ENCODE data around the gene GSTM5.

GSTM5 gene

GRCh38 chr1:109717729-109718128 is 5.7 kb downstream of the GSTM5 start:
- H3K36me3 ChIP-seq (ENCODE audit: control insufficient read depth, insufficient read depth, low read length): no peaks in the 10 kb centered on the region
- H3K4me3 ChIP-seq (ENCODE audit: low read depth, low read length): no peak overlapping the region
- H3K27ac ChIP-seq (ENCODE audit: low read depth, low read length): no peak overlapping the region
- H3K4me1 ChIP-seq (ENCODE audit: control insufficient read depth, insufficient read depth, low read length): no peaks in the 10 kb centered on the region
- no peak overlapping the region for H3K9ac ChIP-seq (ENCODE audit: low read length)
- H3K27me3 ChIP-seq (ENCODE audit: control insufficient read depth, insufficient read depth, low read length): no peaks in the 10 kb centered on the region
- H3K9me3 ChIP-seq (ENCODE audit: control insufficient read depth, insufficient read depth, low read depth, low read length): no peaks in the 10 kb centered on the region

GRCh38 chr1:109718495-109718894 is 6.4 kb downstream of the GSTM5 start:
- Histone ChIP-seq H3K27ac (ENCODE audit: low read depth, low read length) (no peak overlapping the region), H3K9me3 (ENCODE audit: control insufficient read depth, insufficient read depth, low read depth, low read length) (no peaks in the 10 kb centered on the region), H3K4me1 (ENCODE audit: control insufficient read depth, insufficient read depth, low read length) (no peaks in the 10 kb centered on the region), H3K9ac (ENCODE audit: low read length) (no peak overlapping the region), H3K4me3 (ENCODE audit: low read depth, low read length) (no peak overlapping the region), H3K27me3 (ENCODE audit: control insufficient read depth, insufficient read depth, low read length) (no peaks in the 10 kb centered on the region), H3K36me3 (ENCODE audit: control insufficient read depth, insufficient read depth, low read length) (no peaks in the 10 kb centered on the region)

- H3K9ac ChIP-seq (ENCODE audit: low read length): no peak overlapping the region
- H3K27ac ChIP-seq (ENCODE audit: low read depth, low read length): no peak overlapping the region
- no peaks in the 10 kb centered on the region for H3K9me3 ChIP-seq (ENCODE audit: control insufficient read depth, insufficient read depth, low read depth, low read length)
- H3K4me3 ChIP-seq (ENCODE audit: low read depth, low read length): no peak overlapping the region
- H3K36me3 ChIP-seq (ENCODE audit: control insufficient read depth, insufficient read depth, low read length): no peaks in the 10 kb centered on the region
- no peaks in the 10 kb centered on the region for H3K27me3 ChIP-seq (ENCODE audit: control insufficient read depth, insufficient read depth, low read length)
- H3K4me1 ChIP-seq (ENCODE audit: control insufficient read depth, insufficient read depth, low read length): no peaks in the 10 kb centered on the region
Observed at GRCh38 chr1:109719337-109719837, 7.3 kb downstream of the GSTM5 start.

- Histone ChIP-seq H3K4me3 (ENCODE audit: low read depth, low read length) (no peak overlapping the region), H3K36me3 (ENCODE audit: control insufficient read depth, insufficient read depth, low read length) (no peaks in the 10 kb centered on the region), H3K27me3 (ENCODE audit: control insufficient read depth, insufficient read depth, low read length) (no peaks in the 10 kb centered on the region), H3K9ac (ENCODE audit: low read length) (no peak overlapping the region), H3K27ac (ENCODE audit: low read depth, low read length) (no peak overlapping the region), H3K9me3 (ENCODE audit: control insufficient read depth, insufficient read depth, low read depth, low read length) (peaks cover 4% of the 10 kb centered on the region; the same call in 1 of the 2 replicates), H3K4me1 (ENCODE audit: control insufficient read depth, insufficient read depth, low read length) (peaks cover 7% of the 10 kb centered on the region; the same call in 1 of the 2 replicates)
Observed at GRCh38 chr1:109721042-109721441, 9.0 kb downstream of the GSTM5 start.

- Histone ChIP-seq H3K4me3 (ENCODE audit: low read depth, low read length) (no peak overlapping the region), H3K9ac (ENCODE audit: low read length) (no peak overlapping the region), H3K36me3 (ENCODE audit: control insufficient read depth, insufficient read depth, low read length) (no peaks in the 10 kb centered on the region), H3K4me1 (ENCODE audit: control insufficient read depth, insufficient read depth, low read length) (peaks cover 15% of the 10 kb centered on the region; the same call in 1 of the 2 replicates), H3K27me3 (ENCODE audit: control insufficient read depth, insufficient read depth, low read length) (no peaks in the 10 kb centered on the region), H3K9me3 (ENCODE audit: control insufficient read depth, insufficient read depth, low read depth, low read length) (peaks cover 8% of the 10 kb centered on the region), H3K27ac (ENCODE audit: low read depth, low read length) (no peak overlapping the region)
Observed at GRCh38 chr1:109721971-109722370, 9.9 kb downstream of the GSTM5 start.

- H3K27ac ChIP-seq (ENCODE audit: low read depth, low read length): no peak overlapping the region
Observed at GRCh38 chr1:109722908-109723691, 11.0 kb downstream of the GSTM5 start.

GRCh38 chr1:109724933-109725332 is 12.9 kb downstream of the GSTM5 start:
- peaks cover 28% of the 10 kb centered on the region; the same call in 1 of the 2 replicates for H3K4me1 ChIP-seq (ENCODE audit: control insufficient read depth, insufficient read depth, low read length)
- H3K36me3 ChIP-seq (ENCODE audit: control insufficient read depth, insufficient read depth, low read length): no peaks in the 10 kb centered on the region
- peaks cover 9% of the 10 kb centered on the region for H3K9me3 ChIP-seq (ENCODE audit: control insufficient read depth, insufficient read depth, low read depth, low read length)
- H3K27ac ChIP-seq (ENCODE audit: low read depth, low read length): no peak overlapping the region
- H3K4me3 ChIP-seq (ENCODE audit: low read depth, low read length): no peak overlapping the region
- no peak overlapping the region for H3K9ac ChIP-seq (ENCODE audit: low read length)
- H3K27me3 ChIP-seq (ENCODE audit: control insufficient read depth, insufficient read depth, low read length): no peaks in the 10 kb centered on the region

More at GRCh38 chr1:109722908-109723691, 11.0 kb downstream of the GSTM5 start:
- Histone ChIP-seq H3K27me3 (ENCODE audit: control insufficient read depth, insufficient read depth, low read length) (no peaks in the 10 kb centered on the region), H3K4me3 (ENCODE audit: low read depth, low read length) (no peak overlapping the region), H3K4me1 (ENCODE audit: control insufficient read depth, insufficient read depth, low read length) (peaks cover 16% of the 10 kb centered on the region; the same call in 1 of the 2 replicates), H3K9me3 (ENCODE audit: control insufficient read depth, insufficient read depth, low read depth, low read length) (peaks cover 9% of the 10 kb centered on the region), H3K9ac (ENCODE audit: low read length) (no peak overlapping the region), H3K36me3 (ENCODE audit: control insufficient read depth, insufficient read depth, low read length) (no peaks in the 10 kb centered on the region)

GRCh38 chr1:109725510-109725909 is 13.5 kb downstream of the GSTM5 start:
- peaks cover 9% of the 10 kb centered on the region for H3K9me3 ChIP-seq (ENCODE audit: control insufficient read depth, insufficient read depth, low read depth, low read length)
- H3K36me3 ChIP-seq (ENCODE audit: control insufficient read depth, insufficient read depth, low read length): no peaks in the 10 kb centered on the region
- no peak overlapping the region for H3K9ac ChIP-seq (ENCODE audit: low read length)
- no peak overlapping the region for H3K4me3 ChIP-seq (ENCODE audit: low read depth, low read length)
- peaks cover 34% of the 10 kb centered on the region; the same call in 1 of the 2 replicates for H3K4me1 ChIP-seq (ENCODE audit: control insufficient read depth, insufficient read depth, low read length)
- no peaks in the 10 kb centered on the region for H3K27me3 ChIP-seq (ENCODE audit: control insufficient read depth, insufficient read depth, low read length)
- H3K27ac ChIP-seq (ENCODE audit: low read depth, low read length): no peak overlapping the region

GRCh38 chr1:109726007-109726406 is 14.0 kb downstream of the GSTM5 start:
- Histone ChIP-seq H3K9ac (ENCODE audit: low read length) (no peak overlapping the region), H3K4me3 (ENCODE audit: low read depth, low read length) (no peak overlapping the region), H3K27ac (ENCODE audit: low read depth, low read length) (peak overlapping the region; percentile 66; the same call in 1 of the 2 replicates), H3K36me3 (ENCODE audit: control insufficient read depth, insufficient read depth, low read length) (no peaks in the 10 kb centered on the region), H3K27me3 (ENCODE audit: control insufficient read depth, insufficient read depth, low read length) (no peaks in the 10 kb centered on the region), H3K9me3 (ENCODE audit: control insufficient read depth, insufficient read depth, low read depth, low read length) (peaks cover 9% of the 10 kb centered on the region), H3K4me1 (ENCODE audit: control insufficient read depth, insufficient read depth, low read length) (peaks cover 35% of the 10 kb centered on the region; the same call in 1 of the 2 replicates)

GRCh38 chr1:109726728-109727373 is 14.8 kb downstream of the GSTM5 start:
- Histone ChIP-seq H3K27me3 (ENCODE audit: control insufficient read depth, insufficient read depth, low read length) (no peaks in the 10 kb centered on the region), H3K9ac (ENCODE audit: low read length) (peak overlapping the region; percentile 80), H3K4me3 (ENCODE audit: low read depth, low read length) (peak overlapping the region; percentile 19; the same call in 1 of the 2 replicates), H3K9me3 (ENCODE audit: control insufficient read depth, insufficient read depth, low read depth, low read length) (peaks cover 11% of the 10 kb centered on the region), H3K4me1 (ENCODE audit: control insufficient read depth, insufficient read depth, low read length) (peaks cover 35% of the 10 kb centered on the region; the same call in 1 of the 2 replicates), H3K27ac (ENCODE audit: low read depth, low read length) (peak overlapping the region; percentile 66; the same call in 1 of the 2 replicates), H3K36me3 (ENCODE audit: control insufficient read depth, insufficient read depth, low read length) (no peaks in the 10 kb centered on the region)

- Histone ChIP-seq H3K4me3 (ENCODE audit: low read depth, low read length) (no peak overlapping the region), H3K36me3 (ENCODE audit: control insufficient read depth, insufficient read depth, low read length) (no peaks in the 10 kb centered on the region; the same call in 1 of the 2 replicates), H3K4me1 (ENCODE audit: control insufficient read depth, insufficient read depth, low read length) (peaks cover 35% of the 10 kb centered on the region; the same call in 1 of the 2 replicates), H3K27ac (ENCODE audit: low read depth, low read length) (no peak overlapping the region), H3K9me3 (ENCODE audit: control insufficient read depth, insufficient read depth, low read depth, low read length) (peaks cover 14% of the 10 kb centered on the region), H3K9ac (ENCODE audit: low read length) (no peak overlapping the region), H3K27me3 (ENCODE audit: control insufficient read depth, insufficient read depth, low read length) (no peaks in the 10 kb centered on the region)
Observed at GRCh38 chr1:109728870-109729269, 16.8 kb downstream of the GSTM5 start.
